ENCODE measurements around the gene ABHD14A.

DNA sequence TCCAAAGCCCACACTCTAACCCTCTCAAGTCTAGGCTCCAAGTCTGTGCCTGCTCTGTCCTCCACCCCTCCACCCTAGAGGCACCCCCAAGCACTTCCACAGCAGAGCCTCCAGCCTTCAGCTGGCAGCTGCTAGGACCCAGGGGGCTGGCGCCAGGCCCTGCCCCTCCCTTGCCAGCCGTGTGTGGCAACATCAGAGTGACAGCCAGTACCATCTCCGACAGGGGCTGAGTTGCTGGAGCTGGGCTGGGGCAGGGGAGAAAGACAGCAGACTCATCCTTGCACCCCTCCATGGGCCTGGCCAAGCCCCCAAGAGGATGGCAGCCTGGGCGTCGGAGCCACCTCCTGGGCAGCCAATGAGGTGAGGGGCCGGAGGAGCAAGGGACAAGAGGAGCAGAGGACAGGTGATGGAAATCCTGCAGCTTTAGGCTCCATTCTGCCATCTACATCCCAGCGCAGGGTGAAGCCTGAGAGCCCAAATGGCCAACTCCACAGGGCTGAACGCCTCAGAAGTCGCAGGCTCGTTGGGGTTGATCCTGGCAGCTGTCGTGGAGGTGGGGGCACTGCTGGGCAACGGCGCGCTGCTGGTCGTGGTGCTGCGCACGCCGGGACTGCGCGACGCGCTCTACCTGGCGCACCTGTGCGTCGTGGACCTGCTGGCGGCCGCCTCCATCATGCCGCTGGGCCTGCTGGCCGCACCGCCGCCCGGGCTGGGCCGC lies 19.5 kb upstream of the ABHD14A start, which contains the start of gene GPR62:
- TF ChIP-seq, protein P1, sequence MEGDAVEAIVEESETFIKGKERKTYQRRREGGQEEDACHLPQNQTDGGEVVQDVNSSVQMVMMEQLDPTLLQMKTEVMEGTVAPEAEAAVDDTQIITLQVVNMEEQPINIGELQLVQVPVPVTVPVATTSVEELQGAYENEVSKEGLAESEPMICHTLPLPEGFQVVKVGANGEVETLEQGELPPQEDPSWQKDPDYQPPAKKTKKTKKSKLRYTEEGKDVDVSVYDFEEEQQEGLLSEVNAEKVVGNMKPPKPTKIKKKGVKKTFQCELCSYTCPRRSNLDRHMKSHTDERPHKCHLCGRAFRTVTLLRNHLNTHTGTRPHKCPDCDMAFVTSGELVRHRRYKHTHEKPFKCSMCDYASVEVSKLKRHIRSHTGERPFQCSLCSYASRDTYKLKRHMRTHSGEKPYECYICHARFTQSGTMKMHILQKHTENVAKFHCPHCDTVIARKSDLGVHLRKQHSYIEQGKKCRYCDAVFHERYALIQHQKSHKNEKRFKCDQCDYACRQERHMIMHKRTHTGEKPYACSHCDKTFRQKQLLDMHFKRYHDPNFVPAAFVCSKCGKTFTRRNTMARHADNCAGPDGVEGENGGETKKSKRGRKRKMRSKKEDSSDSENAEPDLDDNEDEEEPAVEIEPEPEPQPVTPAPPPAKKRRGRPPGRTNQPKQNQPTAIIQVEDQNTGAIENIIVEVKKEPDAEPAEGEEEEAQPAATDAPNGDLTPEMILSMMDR (IDR thresholded peaks at IDR 0.05; ENCODE audit: insufficient read depth, low read depth, low read length) = no peak
- TF ChIP-seq EZH2 (IDR thresholded peaks at IDR 0.05; ENCODE audit: insufficient read depth, low read length) = no peak

Measured in astrocyte (in vitro differentiated cells and primary cell).